NCI-H345 treated with DMSO at 0.1 percent for 48 hours (cell line): ENCODE data around the gene THBS3.
"Not testable (repeated sequence)": the region's sequence is repeated elsewhere in the genome, so short reads cannot be mapped to it uniquely, and the experiment has no call there.

Experiments used
- DNase-seq: peaks from one replicate; lab custom pipeline; 2025; ENCODE audit not compliant: unreplicated experiment; lab: John Stamatoyannopoulos, UW

Gene THBS3

DNA sequence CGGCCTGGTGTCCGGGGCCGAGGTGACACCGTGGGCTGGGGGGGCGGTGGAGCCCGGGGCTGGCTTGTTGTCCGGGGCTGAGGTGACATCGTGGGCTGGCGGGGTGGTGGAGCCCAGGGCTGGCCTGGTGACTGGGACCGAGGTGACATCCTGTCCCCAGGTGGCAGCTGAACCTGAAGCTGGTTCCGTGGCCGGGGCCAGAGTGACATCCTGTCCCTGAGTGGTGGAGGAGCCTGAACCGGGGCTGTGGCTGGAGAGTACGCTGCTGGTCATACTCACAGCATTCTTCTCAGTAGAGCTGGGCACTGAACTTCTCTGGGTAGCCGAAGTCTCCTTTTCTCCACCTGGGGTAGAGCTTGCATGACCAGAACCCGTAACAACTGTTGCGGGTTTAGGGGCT lies 15.8 kb downstream of the THBS3 start:
- no peak for DNase-seq

DNA sequence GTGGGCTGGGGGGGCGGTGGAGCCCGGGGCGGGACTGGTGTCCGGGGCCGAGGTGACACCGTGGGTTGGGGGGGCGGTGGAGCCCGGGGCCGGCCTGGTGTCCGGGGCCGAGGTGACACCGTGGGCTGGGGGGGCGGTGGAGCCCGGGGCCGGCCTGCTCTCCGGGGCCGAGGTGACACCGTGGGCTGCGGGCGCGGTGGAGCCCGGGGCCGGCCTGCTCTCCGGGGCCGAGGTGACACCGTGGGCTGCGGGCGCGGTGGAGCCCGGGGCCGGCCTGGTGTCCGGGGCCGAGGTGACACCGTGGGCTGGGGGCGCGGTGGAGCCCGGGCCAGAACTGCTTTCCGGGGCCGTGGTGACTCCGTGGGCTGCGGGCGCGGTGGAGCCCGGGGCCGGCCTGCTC lies 17.8 kb downstream of the THBS3 start:
- not testable (repeated sequence) for DNase-seq

- DNase-seq: no peak
Observed at GRCh38 chr1:155188268-155188667, 19.4 kb downstream of the THBS3 start.

DNA sequence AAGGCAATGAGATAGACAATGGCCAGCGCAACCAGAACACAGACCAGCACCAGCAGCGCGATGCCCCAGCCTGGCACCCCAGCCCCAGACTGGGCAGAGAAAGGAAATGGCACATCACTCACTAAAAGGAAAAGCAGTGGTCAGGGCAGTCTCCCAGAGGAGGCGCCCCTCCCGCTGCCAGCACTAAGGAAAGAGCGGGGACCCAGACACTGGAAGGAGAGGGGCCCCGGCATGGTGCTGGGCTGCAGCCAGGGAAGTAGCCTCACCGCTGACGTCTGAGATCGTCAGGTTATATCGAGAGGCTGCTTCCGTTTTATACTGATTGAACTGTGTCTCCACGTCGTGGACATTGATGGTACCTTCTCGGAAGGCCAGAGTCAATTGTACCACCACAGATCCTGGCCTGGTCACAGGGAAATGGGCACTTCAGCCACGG lies 20.2 kb downstream of the THBS3 start:
- DNase-seq: no peak

DNA sequence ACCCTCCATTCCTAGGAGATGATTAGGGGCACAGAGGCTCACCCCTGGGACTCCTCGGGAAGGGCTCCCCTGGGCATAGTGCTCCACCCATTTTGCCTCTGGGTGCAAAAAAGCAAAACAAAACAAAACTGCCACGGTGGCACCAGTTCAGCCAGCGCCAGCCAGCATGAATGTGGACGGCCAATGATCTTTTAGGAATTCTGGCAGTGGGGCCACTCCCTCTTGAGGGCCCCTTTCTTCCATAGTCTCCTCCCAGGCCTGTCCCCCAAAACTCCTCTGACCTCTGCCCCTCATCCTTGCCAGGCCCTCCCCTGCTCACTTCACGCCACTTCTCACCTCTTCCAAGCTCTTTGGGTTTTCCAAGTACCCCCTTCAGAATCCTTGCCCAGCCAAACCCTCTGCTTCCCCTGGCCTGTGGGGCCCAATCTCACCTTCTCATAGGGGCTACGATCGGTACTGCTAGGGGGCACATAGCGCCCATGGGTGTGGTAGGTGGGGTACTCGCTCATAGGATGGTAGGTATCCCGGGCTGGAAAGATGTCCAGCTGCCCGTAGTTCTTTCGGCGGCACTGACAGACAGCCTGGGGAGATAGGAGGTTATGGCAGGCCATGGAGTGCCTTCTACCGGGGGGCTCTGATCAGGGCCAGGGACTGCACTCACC lies 20.8 kb downstream of the THBS3 start:
- DNase-seq: no peak

GRCh38 chr1:155186067-155186793 lies 21.5 kb downstream of the THBS3 start:
- no peak for DNase-seq

DNA sequence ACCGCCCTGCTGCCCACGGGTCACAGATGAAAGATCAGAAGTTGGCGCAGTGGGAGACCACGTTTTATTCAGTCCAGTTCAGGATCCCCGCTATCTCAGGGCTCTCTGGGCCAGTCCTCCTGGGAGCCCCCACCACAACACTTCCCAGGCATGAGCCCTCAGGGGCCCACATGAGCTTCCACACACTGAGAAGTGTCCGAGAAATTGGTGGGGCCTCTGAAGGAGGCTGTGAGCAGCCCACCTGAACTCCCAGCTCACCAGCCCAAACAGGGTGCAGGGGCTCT lies 22.0 kb downstream of the THBS3 start:
- no peak for DNase-seq

- no peak for DNase-seq
Observed at GRCh38 chr1:155184835-155185782, 22.6 kb downstream of the THBS3 start.

DNA sequence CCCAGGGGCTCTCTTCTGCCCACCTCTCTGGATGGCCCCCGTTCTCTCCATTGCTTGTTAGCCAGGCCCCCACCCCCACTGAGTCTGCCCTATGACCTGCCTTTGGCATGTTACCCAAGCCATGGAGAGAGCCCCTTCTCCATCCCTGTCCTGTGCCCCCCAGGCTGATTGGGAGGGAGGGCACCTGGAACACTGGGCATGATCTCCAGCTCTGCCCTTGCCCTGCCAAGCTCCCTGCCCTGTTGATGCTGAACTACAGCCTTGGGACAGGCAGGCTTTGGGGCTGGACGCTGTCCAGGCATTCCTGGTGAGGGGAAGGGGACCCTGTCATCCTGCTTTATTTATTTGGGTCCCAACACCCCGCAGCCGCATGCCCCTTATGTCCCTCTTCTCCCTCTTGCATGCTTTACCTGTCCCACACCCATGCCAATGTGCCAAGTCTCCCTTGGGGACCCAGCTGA lies 23.3 kb downstream of the THBS3 start:
- DNase-seq: no peak

DNA sequence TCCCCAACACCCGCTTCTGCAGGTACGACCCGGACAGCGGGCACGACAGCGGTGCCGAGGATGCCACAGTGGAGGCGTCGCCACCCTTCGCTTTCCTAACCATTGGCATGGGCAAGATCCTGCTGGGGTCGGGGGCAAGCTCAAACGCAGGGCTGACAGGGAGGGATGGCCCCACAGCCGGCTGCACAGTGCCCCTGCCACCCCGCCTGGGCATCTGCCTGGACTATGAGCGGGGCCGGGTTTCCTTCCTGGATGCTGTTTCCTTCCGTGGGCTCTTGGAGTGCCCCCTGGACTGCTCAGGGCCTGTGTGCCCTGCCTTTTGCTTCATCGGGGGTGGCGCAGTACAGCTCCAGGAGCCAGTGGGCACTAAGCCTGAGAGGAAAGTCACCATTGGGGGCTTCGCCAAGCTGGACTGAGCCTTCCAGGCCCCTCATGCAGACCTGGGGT lies 23.9 kb downstream of the THBS3 start:
- DNase-seq: no peak

- no peak for DNase-seq
Observed at GRCh38 chr1:155182052-155182550, 25.6 kb downstream of the THBS3 start.

DNA sequence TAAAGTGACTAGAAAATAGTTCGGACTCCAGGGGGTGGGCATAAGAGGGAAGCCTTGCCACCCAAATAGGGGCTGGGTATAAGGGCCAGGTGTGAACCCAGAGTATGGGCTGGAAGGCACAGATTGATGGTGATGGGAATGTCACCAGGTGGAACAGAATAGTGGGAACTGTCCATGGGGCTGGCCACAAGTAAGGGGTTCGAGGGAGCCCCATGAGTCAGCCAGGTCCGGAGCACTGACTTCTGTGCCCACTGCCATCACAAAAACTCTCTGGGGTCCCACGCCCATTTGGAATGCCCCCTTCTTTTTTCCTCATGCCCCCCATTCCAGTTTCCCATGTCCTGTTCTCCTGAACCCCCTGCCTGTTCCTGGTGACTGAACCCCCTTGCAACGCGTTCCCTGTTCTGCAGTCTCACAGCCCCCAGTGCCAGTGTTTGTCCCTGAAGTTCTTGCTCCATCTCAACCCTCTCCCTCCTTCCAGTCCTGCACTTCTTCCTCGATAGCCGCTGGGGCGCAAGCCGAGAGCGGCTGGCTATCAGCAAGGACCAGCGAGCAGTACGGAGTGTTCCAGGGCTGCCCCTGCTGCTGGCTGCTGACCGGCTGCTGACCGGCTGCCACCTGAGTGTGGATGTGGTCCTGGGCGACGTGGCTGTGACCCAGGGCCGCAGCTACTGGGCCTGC lies 26.2 kb downstream of the THBS3 start:
- no peak for DNase-seq

- no peak for DNase-seq
Observed at GRCh38 chr1:155179112-155180031, 28.3 kb downstream of the THBS3 start.

- DNase-seq: no peak
Observed at GRCh38 chr1:155178441-155179111, 29.1 kb downstream of the THBS3 start.

GRCh38 chr1:155177918-155178281 lies 29.8 kb downstream of the THBS3 start:
- DNase-seq: no peak

DNA sequence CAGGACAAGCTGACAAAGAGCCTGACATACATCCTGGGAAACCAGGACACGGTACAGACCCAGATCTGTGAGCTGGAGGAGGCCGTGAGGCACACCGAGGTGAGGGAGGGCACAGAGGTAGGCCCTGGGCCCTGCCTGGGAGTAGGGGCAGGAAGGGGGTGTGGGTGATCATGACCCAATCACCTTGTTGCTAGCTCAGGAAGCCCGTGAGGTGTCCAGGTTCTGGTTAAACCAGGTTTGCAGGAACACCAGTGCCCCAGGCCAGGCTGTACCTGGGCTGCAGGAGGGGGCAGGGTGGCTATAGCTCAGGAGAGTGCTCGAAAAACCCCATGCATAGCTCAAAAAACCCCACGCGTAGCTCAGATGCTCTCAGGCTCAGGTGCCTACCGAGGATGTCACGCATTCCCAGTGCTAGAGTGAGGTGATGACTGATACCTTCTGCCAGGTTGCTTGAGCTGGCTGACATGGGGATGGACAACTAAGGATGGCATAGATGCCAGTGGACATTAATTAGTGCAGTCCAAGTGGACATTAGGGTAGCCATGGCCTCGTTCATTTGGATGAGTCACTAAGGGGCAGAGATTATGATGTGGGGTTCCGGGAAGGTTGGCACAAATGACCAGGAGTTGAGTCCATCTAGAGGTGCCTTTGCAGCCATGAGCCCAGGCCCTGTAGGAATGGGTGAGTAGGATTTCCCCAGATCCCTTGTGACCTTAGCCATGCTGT lies 30.3 kb downstream of the THBS3 start:
- DNase-seq: no peak

DNA sequence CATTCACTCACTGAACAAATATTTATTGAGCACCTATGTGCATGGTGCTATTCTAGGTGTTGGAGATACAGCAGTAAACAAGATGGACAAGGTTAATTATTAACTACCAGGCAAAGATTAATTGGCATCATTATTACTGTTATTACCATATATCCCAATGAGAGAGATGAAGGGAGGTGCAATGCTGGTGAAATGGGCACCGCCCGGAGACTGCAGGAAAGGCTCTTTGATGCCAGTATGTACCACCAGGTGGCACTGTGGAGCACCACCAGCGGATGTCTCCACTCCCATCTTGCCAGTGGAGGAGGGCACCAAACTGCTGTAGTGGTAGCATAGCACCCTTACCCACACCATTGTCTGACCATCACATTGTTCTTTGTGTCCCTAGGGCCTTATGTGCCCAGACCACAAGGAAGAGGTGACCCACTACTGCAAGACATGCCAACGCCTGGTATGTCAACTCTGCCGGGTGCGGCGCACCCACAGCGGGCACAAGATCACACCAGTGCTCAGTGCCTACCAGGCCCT lies 31.1 kb downstream of the THBS3 start:
- DNase-seq: peak; percentile 88

GRCh38 chr1:155175927-155176371 lies 31.7 kb downstream of the THBS3 start:
- DNase-seq: no peak
